Activated naive CD4-positive, alpha-beta T cell treated with anti-CD3 and anti-CD28 coated beads, Interleukin-2, amount 50 U/mL, for 24 hours (primary cell): ENCODE results near the gene IPO13.

ENCODE experiments used
- H3K27ac Mint-ChIP-seq: one replicate; pipeline ENCODE4 v1.8.0; 2021; ENCODE audit warnings: mild to moderate bottlenecking, mixed read lengths
- H3K27me3 Mint-ChIP-seq: one replicate; pipeline ENCODE4 v1.8.0; 2021; ENCODE audit warnings: mixed read lengths
- H3K36me3 Mint-ChIP-seq: one replicate; pipeline ENCODE4 v1.8.0; 2021; ENCODE audit warnings: mixed read lengths
- H3K4me1 Mint-ChIP-seq: one replicate; pipeline ENCODE4 v1.8.0; 2021; ENCODE audit warnings: mixed read lengths
- H3K4me3 Mint-ChIP-seq: one replicate; pipeline ENCODE4 v1.8.0; 2021; ENCODE audit warnings: mild to moderate bottlenecking, mixed read lengths
- H3K9me3 Mint-ChIP-seq: one replicate; pipeline ENCODE4 v1.8.0; 2021; ENCODE audit warnings: mixed read lengths

IPO13 gene

DNA sequence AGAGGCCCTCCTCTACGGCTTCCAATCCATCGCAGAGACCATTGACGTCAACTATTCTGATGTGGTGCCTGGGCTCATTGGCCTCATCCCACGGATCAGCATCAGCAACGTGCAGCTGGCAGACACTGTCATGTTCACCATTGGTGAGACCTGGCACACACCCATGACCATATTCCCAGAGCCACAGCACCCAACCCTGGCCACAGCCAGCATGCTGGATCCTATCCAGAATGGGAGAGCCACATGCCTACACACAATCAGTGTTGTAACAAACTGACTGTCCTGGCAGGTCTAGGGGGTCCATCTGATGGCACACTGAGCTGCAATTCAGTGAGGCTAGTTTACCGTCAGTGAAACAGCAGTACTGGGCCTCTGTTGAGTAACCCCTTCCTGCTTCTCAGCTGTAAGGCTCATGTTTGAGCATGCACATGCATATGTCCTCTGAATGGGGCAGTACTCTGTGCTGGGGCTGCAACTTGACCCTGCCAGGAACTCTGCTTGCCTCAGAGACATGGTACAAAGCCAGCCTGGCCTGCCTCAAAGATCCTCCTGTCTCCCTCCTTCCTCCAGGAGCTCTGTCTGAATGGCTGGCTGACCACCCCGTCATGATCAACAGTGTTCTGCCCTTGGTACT lies 10.8 kb downstream of the IPO13 start:
- H3K9me3 Mint-ChIP-seq, result no peaks in the 10 kb centered on the region
- no peak overlapping the region for H3K4me3 Mint-ChIP-seq
- peaks cover 14% of the 10 kb centered on the region for H3K36me3 Mint-ChIP-seq
- H3K27me3 Mint-ChIP-seq, result no peaks in the 10 kb centered on the region
- H3K27ac Mint-ChIP-seq, result no peak overlapping the region
- no peaks in the 10 kb centered on the region for H3K4me1 Mint-ChIP-seq

DNA sequence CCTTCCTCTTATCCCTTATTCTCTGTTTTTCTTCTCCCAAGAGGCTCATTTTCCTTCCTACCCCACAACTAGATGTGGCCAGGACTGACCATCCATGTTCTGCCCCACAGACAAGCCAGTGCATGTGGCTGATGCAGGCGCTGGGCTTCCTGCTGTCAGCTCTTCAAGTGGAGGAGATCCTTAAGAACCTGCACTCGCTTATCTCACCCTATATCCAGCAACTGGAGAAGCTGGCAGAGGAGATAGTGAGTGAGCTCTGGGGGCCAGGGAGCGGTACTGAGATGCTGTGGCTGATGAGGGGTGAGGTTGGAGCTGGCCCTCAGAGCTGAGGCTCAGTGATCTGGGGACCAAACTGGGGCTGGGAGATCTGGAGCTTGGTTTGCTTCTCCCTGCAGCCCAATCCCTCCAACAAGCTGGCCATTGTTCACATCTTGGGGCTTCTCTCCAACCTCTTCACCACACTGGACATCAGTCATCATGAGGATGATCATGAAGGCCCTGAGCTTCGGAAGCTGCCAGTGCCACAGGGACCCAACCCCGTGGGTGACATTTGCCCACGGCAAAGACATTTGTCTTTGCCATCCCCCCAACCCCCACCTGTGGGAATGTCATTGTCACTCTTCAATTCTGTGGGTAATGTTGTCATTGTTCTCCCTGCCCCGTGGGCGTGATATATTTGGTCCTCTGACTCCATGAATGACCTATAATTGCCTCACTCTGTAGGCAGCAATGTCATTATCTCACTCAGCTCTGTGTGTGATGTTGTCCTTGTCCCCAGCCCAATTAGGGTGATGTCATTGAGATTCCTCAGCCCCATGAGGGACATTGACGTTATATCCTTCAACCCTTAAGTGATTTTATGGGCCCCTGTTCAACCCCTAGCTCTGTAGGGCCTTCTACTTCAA lies 11.9 kb downstream of the IPO13 start:
- H3K4me1 Mint-ChIP-seq, result no peaks in the 10 kb centered on the region
- H3K27me3 Mint-ChIP-seq, result no peaks in the 10 kb centered on the region
- H3K27ac Mint-ChIP-seq, result no peak overlapping the region
- peaks cover 14% of the 10 kb centered on the region for H3K36me3 Mint-ChIP-seq
- H3K9me3 Mint-ChIP-seq, result no peaks in the 10 kb centered on the region
- H3K4me3 Mint-ChIP-seq, result no peak overlapping the region

DNA sequence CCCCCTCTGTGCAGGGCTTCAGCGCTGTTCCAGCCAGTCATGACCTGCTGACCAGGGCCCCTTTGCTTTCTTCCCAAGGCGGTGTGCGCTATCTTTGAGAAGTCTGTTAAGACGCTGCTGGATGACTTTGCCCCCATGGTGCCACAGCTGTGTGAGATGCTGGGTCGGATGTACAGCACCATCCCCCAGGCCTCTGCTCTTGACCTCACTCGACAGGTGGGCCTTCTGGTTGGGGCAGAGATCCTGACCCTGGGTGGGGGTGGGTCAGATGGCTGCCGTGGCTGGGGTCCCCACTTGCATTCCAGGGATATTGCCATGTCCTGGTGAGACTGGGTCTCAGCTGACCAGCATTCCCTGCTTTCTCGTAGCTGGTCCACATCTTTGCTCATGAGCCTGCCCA lies 14.0 kb downstream of the IPO13 start:
- Mint-ChIP-seq H3K4me1 (no peaks in the 10 kb centered on the region), H3K4me3 (no peak overlapping the region), H3K27ac (no peak overlapping the region), H3K27me3 (no peaks in the 10 kb centered on the region), H3K9me3 (no peaks in the 10 kb centered on the region), H3K36me3 (peaks cover 14% of the 10 kb centered on the region)

DNA sequence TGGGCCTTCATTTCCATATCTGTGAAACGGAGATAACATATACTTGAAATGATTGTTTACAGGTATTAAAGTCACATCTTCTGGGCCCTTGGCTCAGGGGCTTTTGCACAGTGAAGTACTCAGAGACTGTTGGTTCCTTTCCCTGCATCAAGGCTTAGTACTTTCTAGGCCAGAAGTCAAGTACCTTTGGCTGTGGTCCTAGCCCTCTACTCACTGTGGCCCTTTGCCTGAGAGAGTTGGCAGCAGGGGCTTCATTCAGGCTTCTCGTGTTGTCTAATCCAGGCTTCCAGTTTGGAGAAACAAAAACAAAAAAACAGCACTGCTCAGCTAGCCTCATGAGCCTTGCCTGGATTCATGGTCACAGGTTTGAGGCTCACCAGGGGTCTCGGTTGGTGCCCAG lies 14.9 kb downstream of the IPO13 start:
- H3K9me3 Mint-ChIP-seq, result no peaks in the 10 kb centered on the region
- H3K27me3 Mint-ChIP-seq, result no peaks in the 10 kb centered on the region
- peaks cover 14% of the 10 kb centered on the region for H3K36me3 Mint-ChIP-seq

DNA sequence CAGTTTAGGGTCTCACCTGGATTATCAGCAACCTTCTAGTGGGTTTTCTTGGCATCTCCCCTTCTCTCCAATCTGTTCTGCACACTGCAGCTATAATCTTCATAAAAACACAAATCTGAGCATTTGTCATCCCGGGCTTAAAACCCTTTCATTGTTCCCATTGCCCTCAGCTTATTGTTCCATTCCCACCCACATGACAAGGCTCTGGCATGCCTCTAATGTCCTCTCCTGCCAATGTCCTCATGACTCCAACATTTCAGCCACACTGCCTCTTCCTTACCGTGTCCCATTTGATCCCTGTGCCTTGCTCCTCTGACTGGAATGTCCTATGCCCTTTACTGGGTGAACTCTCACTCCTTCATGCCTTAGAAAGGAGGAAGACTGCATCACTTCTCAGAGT lies 15.6 kb downstream of the IPO13 start:
- Mint-ChIP-seq H3K36me3 (peaks cover 14% of the 10 kb centered on the region), H3K4me3 (no peak overlapping the region)

More for the DNA sequence above, 14.9 kb downstream of the IPO13 start:
- no peak overlapping the region for H3K27ac Mint-ChIP-seq
- no peak overlapping the region for H3K4me3 Mint-ChIP-seq
- no peaks in the 10 kb centered on the region for H3K4me1 Mint-ChIP-seq

DNA sequence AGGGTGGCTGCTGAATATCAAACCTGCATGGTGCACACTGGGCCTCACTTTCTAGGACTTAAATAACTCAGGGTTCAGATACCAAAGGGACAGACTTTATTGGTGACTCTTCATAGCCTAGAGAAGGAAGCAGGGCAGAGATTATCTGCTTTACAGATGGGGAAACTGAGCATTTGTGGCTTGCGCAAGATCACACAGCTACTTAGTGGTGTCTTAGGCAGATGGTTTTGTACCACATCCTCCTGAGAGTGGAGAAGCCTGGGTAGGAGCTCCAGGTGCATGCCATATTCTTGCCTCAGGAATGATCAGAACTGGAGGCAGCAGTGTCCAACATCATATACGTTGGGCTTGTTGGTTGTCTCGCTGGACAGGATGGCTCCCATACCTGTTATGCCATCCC lies 16.3 kb downstream of the IPO13 start:
- no peaks in the 10 kb centered on the region for H3K4me1 Mint-ChIP-seq
- H3K27ac Mint-ChIP-seq, result no peak overlapping the region
- H3K4me3 Mint-ChIP-seq, result no peak overlapping the region
- H3K36me3 Mint-ChIP-seq, result peaks cover 12% of the 10 kb centered on the region
- H3K27me3 Mint-ChIP-seq, result no peaks in the 10 kb centered on the region
- no peaks in the 10 kb centered on the region for H3K9me3 Mint-ChIP-seq

More for the DNA sequence above, 15.6 kb downstream of the IPO13 start:
- Mint-ChIP-seq H3K27ac (no peak overlapping the region), H3K4me1 (no peaks in the 10 kb centered on the region), H3K9me3 (no peaks in the 10 kb centered on the region), H3K27me3 (no peaks in the 10 kb centered on the region)

DNA sequence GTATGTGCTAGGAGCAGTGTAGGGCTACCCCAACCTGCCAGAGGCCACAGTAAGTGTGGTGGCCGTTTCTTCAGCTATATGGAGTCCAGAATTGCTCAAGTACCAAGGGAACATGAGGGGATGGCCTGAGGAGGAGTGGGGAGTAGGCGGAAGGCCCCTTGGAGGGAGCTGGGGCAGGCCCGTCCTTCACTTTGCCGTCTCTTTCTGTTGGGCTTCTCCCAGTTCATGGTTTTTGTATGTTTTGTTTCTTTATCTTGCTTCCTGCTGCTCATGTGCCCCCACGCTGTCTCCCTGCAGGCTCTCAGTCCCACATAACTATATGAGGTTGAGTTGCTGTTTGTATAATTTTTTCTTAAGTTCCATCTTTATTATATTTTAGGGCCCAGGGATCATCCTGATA lies 17.1 kb downstream of the IPO13 start:
- no peak overlapping the region for H3K27ac Mint-ChIP-seq
- H3K9me3 Mint-ChIP-seq, result no peaks in the 10 kb centered on the region
- H3K4me3 Mint-ChIP-seq, result no peak overlapping the region
- no peaks in the 10 kb centered on the region for H3K4me1 Mint-ChIP-seq
- peaks cover 8% of the 10 kb centered on the region for H3K36me3 Mint-ChIP-seq
- H3K27me3 Mint-ChIP-seq, result no peaks in the 10 kb centered on the region

DNA sequence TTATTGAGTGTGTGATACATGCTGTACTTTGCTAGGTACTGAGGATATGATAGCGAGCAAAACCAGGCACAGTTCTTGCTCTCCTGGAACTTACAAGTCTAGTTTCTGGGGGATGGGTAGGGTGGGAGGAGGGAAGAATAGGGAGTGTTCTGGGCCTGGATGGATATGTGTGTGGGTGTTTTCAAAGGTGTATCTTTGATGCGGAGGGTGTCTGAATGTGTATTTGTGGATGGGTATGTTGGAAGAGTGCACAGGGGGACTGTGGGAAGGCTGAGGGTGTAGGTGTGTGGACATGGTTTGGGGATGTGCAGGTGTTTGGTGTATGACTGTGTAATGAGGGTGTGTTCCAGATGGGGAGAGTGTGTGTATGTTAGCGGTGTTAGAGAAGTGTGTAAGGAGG lies 18.6 kb downstream of the IPO13 start:
- peaks cover 8% of the 10 kb centered on the region for H3K36me3 Mint-ChIP-seq
- H3K9me3 Mint-ChIP-seq, result no peaks in the 10 kb centered on the region
- no peak overlapping the region for H3K27ac Mint-ChIP-seq
- H3K27me3 Mint-ChIP-seq, result no peaks in the 10 kb centered on the region
- H3K4me1 Mint-ChIP-seq, result peaks cover 11% of the 10 kb centered on the region
- no peak overlapping the region for H3K4me3 Mint-ChIP-seq

DNA sequence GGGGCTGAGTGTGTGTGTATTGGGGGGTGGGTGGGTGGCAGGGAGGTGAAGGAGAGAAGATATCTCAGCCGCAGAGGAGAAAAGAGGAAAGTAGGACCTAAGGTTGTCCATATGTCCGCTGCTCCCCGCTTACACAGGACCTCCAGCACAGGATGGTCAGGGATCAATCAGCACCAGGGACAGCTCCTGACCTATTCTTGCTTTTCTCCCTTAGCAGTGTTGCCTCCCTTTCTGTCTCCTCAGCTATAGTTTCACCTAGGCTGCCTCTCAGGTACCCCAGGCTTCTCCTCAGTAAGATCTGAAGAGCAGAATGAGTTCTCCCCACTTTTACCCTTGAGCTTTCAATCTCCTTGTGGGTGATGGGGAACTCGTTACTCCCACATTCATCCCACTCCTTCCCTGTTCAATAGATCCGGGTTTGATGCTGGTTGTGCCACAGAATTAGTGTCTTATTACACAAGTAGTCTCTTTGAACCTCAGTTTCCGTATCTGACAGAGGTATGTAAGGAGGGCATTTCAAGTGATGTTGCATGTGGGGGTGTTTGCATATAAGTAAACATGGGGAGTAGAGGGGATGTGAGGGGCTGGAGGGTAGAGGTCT lies 21.7 kb downstream of the IPO13 start:
- H3K27ac Mint-ChIP-seq, result no peak overlapping the region
- peaks cover 23% of the 10 kb centered on the region for H3K4me1 Mint-ChIP-seq
- H3K4me3 Mint-ChIP-seq, result no peak overlapping the region
- H3K36me3 Mint-ChIP-seq, result peaks cover 7% of the 10 kb centered on the region
- H3K27me3 Mint-ChIP-seq, result no peaks in the 10 kb centered on the region
- H3K9me3 Mint-ChIP-seq, result no peaks in the 10 kb centered on the region

DNA sequence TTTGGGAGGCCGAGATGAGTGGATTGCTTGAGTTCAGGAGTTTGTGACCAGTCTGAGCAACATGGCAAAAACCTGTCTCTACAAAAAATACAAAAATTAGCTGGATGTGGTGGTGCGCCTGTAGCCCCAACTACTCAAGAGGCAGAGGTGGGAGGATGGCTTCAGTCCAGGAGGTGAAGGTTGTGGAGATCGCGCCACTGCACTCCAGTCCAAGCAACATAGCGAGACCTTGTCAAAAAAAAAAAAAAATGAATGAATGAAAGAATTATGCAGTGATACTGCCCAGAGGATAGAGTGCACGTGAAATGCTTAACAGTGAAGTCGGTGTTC lies 22.6 kb downstream of the IPO13 start:
- Mint-ChIP-seq H3K27ac (peak overlapping the region; percentile 96), H3K9me3 (no peaks in the 10 kb centered on the region), H3K4me3 (peak overlapping the region; percentile 97), H3K36me3 (peaks cover 9% of the 10 kb centered on the region), H3K4me1 (peaks cover 32% of the 10 kb centered on the region), H3K27me3 (no peaks in the 10 kb centered on the region)

DNA sequence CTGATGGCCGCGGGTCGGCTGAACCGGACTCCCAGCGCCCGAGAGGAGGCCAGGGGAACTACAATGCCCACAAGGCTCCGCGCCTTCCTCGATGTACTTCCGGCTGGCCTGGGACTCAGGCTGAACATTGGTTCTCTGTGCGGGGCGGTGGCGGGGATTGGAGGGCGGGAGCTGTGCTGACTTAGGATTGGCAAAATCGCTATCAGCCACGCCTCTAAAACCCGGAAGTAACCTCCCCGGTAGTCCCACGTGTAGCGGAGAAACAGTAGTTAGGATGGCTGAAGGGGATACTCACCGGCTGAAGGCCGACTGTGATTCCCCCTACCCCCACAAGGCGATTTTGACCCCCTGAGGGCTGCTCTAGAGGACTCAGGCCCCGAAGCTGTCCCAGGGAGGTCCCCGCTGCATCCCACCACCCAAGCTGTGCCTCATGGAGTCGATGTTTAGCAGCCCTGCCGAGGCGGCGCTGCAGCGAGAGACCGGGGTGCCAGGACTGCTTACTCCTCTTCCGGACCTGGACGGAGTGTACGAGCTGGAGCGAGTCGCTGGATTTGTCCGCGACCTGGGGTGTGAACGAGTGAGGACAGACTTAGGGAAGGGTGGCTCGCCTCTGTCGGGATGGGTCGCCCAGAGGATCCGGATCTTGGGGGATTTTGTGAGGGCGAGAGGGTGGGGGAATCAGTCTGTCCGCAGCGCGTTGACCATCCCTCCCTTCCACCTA lies 23.2 kb downstream of the IPO13 start, which contains the start of gene DPH2:
Gene DPH2 (plus strand): TSS at position 265 of the 721 bp plus-strand sequence. CDS start 166 bp downstream, at position 431.
- H3K27me3 Mint-ChIP-seq, result no peaks in the 10 kb centered on the region
- peaks cover 32% of the 10 kb centered on the region for H3K4me1 Mint-ChIP-seq
- peak within 1 kb of the TSS; percentile 97 for H3K4me3 Mint-ChIP-seq
- H3K36me3 Mint-ChIP-seq, result peaks cover 9% of the 10 kb centered on the region
- H3K9me3 Mint-ChIP-seq, result no peaks in the 10 kb centered on the region
- peak within 1 kb of the TSS; percentile 96 for H3K27ac Mint-ChIP-seq

DNA sequence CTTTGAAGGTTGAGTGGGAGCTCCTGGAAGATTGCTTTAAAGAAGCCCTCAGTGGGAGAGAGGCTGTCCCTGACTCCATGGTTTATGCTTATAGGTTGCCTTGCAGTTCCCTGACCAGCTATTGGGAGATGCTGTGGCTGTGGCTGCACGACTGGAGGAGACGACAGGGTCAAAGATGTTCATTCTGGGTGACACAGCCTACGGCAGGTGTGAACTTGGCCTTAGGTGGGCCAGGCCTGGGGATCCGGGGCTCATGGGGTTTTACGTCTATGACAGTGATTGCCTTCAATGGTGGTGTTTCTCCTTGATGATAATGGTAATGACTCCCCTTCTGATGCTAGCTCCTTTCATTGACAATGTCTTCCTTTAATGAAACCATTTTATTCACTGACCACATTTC lies 23.8 kb downstream of the IPO13 start:
- Mint-ChIP-seq H3K36me3 (peaks cover 9% of the 10 kb centered on the region), H3K9me3 (no peaks in the 10 kb centered on the region), H3K4me3 (peak overlapping the region; percentile 97), H3K4me1 (peaks cover 32% of the 10 kb centered on the region), H3K27ac (peak overlapping the region; percentile 96), H3K27me3 (no peaks in the 10 kb centered on the region)

DNA sequence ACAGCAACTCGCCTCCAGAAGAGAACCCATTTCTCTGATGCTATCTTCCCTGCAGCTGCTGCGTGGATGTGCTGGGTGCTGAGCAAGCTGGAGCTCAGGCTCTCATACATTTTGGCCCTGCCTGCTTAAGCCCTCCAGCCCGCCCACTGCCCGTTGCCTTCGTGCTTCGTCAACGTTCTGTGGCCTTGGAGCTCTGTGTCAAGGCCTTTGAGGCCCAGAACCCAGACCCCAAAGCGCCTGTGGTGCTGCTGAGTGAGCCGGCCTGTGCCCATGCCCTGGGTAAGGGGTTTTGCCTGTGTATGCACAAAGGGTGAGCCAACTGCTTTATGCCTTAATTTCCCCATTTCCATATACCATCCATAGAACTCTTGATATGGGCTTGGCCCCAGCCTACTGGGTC lies 24.2 kb downstream of the IPO13 start:
- Mint-ChIP-seq H3K27ac (peak overlapping the region; percentile 96), H3K27me3 (no peaks in the 10 kb centered on the region)

DNA sequence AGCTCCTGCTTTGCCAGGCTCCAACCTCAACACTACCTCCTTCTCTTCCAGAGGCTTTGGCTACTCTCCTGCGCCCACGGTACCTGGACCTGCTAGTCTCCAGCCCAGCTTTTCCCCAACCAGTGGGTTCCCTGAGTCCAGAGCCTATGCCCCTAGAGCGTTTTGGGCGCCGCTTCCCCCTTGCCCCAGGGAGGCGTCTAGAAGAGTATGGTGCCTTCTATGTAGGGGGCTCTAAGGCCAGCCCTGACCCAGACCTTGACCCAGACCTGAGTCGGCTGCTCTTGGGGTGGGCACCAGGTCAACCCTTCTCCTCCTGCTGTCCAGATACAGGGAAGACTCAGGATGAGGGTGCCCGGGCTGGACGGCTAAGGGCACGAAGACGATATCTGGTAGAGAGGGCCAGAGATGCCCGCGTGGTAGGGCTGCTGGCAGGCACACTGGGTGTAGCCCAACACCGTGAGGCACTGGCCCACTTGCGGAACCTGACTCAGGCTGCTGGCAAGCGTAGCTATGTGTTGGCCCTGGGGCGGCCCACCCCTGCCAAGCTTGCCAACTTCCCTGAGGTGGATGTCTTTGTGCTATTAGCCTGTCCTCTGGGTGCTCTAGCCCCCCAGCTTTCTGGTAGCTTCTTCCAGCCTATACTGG lies 24.7 kb downstream of the IPO13 start:
- peaks cover 9% of the 10 kb centered on the region for H3K36me3 Mint-ChIP-seq

More for the DNA sequence above, 24.2 kb downstream of the IPO13 start:
- H3K4me3 Mint-ChIP-seq, result peak overlapping the region; percentile 97
- peaks cover 9% of the 10 kb centered on the region for H3K36me3 Mint-ChIP-seq
- H3K4me1 Mint-ChIP-seq, result peaks cover 35% of the 10 kb centered on the region
- H3K9me3 Mint-ChIP-seq, result no peaks in the 10 kb centered on the region

DNA sequence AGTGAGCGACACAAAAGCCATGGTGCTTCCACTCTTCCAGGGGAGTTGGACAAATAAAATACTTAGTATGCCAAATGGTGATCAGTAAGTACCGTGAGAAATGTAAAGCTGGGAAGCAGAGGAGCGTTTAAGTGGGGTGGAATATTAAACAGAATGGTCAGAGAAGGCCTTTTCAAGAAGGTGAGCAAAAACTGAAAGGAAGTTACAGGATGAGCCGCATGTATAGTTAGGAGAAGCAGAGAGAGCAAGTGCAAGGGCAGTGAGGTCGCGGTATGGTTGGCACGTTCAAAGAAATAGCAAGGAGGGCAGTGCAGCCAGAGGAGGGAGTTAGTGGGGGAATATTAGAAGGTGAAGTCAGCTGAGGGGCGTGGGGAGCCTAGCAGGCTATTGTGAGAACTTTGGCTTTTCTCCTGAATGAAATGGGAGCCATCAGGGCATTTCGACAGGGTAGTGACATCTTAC lies 27.3 kb downstream of the IPO13 start:
- Mint-ChIP-seq H3K9me3 (no peaks in the 10 kb centered on the region), H3K36me3 (peaks cover 26% of the 10 kb centered on the region), H3K27me3 (no peaks in the 10 kb centered on the region), H3K27ac (peak overlapping the region; percentile 91), H3K4me3 (peak overlapping the region; percentile 92), H3K4me1 (peaks cover 63% of the 10 kb centered on the region)

More for the DNA sequence above, 24.7 kb downstream of the IPO13 start:
- Mint-ChIP-seq H3K4me3 (peak overlapping the region; percentile 97), H3K27me3 (no peaks in the 10 kb centered on the region), H3K4me1 (peaks cover 40% of the 10 kb centered on the region), H3K27ac (no peak overlapping the region), H3K9me3 (no peaks in the 10 kb centered on the region)
